Measurements from ENCODE around the gene B4GALT1.

DNA sequence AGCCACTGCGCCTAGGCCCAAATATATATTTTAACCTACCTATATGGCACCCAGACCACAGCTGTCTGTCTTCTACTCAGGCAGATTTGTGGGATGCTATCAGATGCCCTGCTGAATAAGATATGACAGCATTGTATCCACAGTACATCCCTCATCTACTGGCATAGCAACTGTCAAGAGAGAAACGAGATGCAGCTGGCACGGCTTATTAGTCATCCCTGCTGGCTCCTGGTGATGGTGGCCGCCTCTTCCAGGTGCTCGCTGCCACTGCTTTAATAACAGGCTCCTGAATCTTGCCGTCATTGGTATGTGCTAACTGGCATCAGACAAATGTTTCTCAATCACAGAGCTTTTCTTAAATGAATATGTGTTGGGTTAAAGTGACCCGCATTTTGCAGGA is 34.0 kb downstream of the B4GALT1 start:
- TF ChIP-seq CTCF (IDR thresholded peaks at IDR 0.05) (no peak), POLR2AphosphoS5 (IDR thresholded peaks at IDR 0.05) (no peak), POLR2A (IDR thresholded peaks at IDR 0.05) (no peak)

Measured in transverse colon (tissue), 4 donors.